Fibroblast of the aortic adventitia (primary cell): ENCODE results near the gene TYW1. TPM values are rescaled to one million over a fixed set of nuclear protein-coding genes. Genes with fewer than 3 reads are reported as not detected.
A peak's percentile ranks its signal among the peaks of the same experiment; 100 is the strongest.
"Not testable (repeated sequence)": the region's sequence is repeated elsewhere in the genome, so short reads cannot be mapped to it uniquely, and the experiment has no call there.

Source experiments
- DNase-seq: peaks from one replicate; pipeline ENCODE4 v3.0.0-alpha.2; 2010; ENCODE audit warnings: low read depth
- H3K4me3 ChIP-seq: 2 replicates; pipeline ENCODE4 v1.5.1; 2011; ENCODE audit warnings: low read depth, mild to moderate bottlenecking, control low read depth, low read length, moderate library complexity
- total RNA-seq: library from RNA; depleted of rRNA; stranded (reverse); fragments of >200 nt; gene quantifications from 2 replicates; pipeline ENCODE4 v1.2.3, GENCODE V29; 2012; ENCODE audit warnings: low replicate concordance
- TF ChIP-seq, protein P1 (sequence below): IDR thresholded peaks from 2 replicates; pipeline ENCODE4 v1.5.1; 2011; ENCODE audit warnings: mild to moderate bottlenecking, low read length, control low read depth, inconsistent platforms; ENCODE audit not compliant: insufficient read depth

Gene TYW1
- total RNA-seq, 1 donor: 15.0 TPM

DNA sequence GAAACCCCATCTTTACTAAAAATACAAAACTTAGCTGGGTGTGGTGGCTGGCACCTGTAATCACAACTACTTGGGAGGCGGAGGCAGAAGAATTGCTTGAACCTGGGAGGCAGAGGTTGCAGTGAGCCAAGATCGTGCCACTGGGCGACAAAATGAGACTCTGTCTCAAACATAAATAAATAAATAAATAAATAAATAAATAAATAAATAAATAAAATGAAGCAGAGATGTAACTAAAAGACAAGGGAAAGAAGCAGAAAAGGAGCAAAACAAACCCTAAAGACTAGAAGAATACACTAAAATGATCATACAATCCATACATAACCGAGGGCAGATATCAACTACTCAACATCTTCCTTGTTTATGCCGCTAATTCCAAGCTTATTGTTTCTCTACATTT, 209.8 kb downstream of the TYW1 start:
- TF ChIP-seq, protein P1, sequence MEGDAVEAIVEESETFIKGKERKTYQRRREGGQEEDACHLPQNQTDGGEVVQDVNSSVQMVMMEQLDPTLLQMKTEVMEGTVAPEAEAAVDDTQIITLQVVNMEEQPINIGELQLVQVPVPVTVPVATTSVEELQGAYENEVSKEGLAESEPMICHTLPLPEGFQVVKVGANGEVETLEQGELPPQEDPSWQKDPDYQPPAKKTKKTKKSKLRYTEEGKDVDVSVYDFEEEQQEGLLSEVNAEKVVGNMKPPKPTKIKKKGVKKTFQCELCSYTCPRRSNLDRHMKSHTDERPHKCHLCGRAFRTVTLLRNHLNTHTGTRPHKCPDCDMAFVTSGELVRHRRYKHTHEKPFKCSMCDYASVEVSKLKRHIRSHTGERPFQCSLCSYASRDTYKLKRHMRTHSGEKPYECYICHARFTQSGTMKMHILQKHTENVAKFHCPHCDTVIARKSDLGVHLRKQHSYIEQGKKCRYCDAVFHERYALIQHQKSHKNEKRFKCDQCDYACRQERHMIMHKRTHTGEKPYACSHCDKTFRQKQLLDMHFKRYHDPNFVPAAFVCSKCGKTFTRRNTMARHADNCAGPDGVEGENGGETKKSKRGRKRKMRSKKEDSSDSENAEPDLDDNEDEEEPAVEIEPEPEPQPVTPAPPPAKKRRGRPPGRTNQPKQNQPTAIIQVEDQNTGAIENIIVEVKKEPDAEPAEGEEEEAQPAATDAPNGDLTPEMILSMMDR: no peak
- no peak overlapping the region for H3K4me3 ChIP-seq
- no peak for DNase-seq

DNA sequence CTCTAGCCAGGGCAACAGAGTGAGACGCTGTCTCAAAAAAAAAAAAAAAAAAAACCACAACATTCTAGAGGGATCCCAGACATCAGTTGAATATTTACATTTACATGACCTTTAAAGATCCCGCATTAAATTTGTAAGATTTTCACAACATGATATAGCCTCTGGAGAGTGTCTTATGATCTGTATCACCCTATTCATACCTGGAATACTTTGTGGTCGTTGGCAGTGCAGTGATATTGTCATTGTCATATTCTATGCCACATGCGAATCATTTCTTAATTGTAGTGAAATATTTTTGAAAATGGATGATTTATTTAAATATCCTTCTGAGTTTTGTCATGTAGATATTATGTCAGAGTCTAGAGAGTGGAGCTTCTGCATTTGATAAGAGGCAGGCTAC, 212.0 kb downstream of the TYW1 start:
- not testable (repeated sequence) for DNase-seq, H3K4me3 ChIP-seq

GRCh38 chr7:67209256-67209655, 212.6 kb downstream of the TYW1 start:
- H3K4me3 ChIP-seq: no peak overlapping the region
- no peak for DNase-seq
- TF ChIP-seq, protein P1: no peak

DNA sequence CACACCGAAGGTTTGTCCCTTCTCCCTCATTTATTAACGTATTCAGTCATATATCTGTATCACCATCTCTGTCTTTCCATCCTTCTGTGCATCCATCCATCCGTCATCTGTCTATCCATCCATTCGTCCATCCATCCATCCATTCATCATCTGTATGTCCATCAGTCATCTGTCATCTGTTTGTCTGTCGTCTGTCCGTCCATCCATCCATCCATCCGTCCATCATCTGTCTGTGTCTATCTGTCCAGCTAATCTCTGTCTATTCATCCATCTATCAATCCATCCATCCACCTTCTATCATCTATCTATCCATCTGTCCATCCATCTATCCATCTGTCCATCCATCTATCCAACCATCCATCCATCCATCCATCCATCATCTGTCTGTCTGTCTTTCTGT, 213.9 kb downstream of the TYW1 start:
- no peak for DNase-seq
- H3K4me3 ChIP-seq: no peak overlapping the region
- TF ChIP-seq, protein P1: no peak

DNA sequence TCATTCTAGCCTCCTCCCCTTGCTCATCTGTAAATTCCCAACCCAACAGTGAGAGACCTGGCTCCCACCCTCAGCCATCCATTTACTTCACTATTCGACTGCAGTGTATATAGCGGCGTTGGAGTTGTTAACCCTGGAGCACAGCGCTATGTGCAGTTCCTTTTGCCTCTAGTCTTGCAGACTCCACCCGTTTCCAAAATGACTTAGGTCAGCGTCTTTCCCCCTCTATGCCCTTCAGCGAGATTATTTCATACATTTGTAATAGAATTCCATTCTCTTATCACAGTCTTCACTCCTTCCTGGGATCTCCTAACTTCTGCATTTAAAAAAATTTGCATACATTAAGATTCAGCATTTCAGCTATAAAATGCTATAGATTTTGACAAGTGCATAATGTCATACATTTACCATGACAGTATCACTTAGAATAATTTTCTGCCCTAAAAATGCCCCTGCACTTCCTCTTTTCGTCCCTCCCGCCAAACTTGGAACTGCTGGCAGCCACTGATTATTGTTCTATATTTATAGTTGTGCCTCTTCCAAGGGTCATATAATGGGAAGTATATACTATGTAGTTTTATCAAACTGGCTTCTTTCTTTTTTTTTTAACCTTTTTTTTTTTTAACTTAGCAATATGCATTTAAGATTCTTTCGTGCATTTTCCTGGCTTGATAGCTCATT, 215.2 kb downstream of the TYW1 start:
- DNase-seq, H3K4me3 ChIP-seq: not testable (repeated sequence)

DNA sequence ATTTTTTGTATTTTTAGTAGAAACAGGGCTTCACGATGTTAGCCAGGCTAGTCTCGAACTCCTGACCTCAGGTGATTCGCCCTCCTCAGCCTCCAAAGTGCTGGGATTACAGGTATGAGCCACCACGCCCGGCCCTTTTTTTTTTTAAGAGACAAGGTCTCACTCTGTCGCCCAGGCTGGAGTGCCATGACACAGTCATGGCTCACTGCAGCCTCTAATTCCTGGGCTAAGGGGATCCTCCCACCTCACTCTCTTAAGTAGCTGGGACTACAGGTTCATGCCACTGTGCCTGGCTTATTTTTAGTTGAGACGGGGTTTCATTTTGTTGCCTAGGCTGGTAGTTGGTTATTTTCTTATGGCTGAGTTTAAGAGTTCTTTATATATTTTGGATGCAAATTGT, 216.4 kb downstream of the TYW1 start:
- H3K4me3 ChIP-seq, DNase-seq: not testable (repeated sequence)

DNA sequence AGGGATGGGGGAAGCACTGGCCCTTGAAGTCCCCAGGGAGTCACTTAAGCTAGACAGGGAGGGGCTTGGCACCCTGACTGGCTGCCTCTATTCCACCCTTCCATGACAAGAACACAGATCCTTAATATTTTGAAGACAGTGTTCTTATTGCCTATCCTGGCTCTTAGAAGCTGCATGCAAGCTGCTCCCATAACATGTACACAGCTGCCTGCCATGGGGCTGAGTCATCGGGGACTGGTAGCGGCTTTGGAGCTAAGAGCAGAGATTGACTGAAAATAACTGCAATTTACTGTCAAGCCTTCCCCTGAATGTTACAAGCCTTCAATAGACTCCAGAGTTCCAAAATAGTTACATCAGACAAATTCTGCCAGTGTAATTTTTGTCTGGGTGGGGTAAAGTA, 226.9 kb downstream of the TYW1 start:
- peak; percentile 12 for DNase-seq
- H3K4me3 ChIP-seq: not testable (repeated sequence)

DNA sequence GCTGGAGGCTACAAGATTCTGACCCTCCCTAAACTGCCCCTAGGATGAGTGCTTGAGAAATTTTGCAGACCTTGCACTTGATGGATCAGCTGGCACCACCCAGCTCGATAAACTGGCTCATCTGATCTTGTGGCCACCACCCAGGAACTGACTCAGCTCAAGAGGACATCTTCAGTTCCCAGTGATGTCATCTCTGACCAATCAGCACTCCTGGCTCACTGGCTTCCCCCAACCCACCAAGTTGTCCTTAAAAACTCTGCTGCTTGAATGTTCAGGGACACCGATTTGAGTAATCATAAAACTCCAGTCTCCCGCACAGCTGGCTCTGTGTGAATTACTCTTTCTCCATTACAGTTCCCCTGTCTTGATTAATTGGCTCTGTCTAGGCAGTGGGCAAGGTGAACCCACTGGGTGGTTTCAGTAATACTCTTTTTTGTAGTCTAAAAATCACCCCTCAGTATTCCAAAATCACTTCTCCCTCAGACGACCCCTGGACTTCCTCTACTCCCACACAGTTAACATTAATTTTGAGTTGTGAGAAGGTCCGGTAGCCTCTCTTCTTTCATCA, 229.8 kb downstream of the TYW1 start:
- peak; percentile 55 for DNase-seq
- H3K4me3 ChIP-seq: not testable (repeated sequence)

DNA sequence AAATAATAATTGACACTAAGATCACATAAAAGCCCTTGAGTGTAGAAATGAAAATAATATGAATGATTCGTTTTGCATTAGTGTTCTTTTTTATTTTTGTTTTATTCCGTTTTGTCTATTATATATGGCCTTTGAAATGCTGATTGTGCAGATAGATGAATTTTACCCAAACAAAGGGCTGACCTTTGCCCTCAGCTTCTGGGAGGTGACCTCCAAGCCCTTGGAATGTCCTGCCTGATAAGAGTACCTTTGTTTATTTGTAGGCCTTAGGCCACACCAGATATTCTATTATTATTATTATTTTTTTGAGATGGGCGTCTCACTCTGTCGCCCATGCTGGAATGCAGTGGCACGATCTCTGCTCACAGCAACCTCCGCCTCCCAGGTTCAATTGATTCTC, 230.3 kb downstream of the TYW1 start:
- DNase-seq, H3K4me3 ChIP-seq: not testable (repeated sequence)

DNA sequence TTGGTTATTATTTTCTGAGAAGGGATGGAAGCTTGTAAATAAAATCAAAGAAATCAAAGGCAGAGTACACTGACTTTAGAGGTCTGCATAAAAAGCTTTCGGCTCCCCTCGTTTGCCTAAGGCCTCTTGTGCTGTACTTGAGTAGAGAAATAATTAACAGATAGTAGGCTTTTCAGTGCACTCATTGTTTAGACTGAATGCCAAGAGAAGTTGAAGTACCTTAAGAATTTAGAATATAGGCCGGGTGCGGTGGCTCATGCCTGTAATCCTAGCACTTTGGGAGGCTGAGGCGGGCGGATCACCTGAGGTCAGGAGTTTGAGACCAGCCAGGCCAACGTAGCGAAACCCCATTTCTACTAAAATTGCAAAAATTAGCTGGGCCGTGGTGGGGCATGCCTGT, 232.4 kb downstream of the TYW1 start:
- not testable (repeated sequence) for DNase-seq, H3K4me3 ChIP-seq

DNA sequence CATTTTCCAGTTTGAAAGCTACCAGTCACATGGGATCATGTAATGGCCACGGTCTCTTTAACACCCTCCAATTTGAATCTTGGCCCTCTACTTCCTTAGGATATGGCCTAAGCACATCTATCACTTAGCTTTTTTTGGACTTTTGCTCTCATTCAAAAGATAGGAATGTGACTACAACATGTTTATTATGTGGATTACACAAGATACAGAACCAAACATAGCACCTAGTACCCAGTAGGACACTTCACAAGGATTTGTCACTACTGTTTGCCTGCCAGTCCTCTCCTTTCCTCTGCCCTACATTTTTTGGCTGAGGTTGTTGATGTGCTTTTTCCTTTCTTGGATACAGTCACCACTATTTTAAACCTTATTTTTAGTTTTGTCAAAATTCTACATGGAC, 233.4 kb downstream of the TYW1 start:
- DNase-seq, H3K4me3 ChIP-seq: not testable (repeated sequence)

DNA sequence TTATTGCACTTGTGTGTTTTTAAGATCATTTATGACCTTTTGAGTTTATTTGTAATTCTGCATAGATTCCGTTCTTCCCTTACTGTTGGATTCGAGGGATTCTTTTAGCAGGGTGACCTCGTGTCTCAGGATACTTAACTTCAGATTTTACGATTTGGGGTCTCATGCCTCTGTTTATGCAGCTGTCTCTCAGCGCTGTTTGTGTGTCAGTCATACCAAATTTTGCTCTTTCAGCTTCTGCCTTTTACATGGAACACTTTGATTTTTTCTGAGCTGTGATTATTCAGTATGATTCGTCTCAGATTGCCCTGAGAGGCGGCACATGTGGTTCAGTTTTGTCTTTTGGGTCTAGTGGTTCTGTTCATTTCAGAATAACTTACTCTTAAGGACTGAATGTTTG, 236.9 kb downstream of the TYW1 start:
- DNase-seq: not testable (repeated sequence)

DNA sequence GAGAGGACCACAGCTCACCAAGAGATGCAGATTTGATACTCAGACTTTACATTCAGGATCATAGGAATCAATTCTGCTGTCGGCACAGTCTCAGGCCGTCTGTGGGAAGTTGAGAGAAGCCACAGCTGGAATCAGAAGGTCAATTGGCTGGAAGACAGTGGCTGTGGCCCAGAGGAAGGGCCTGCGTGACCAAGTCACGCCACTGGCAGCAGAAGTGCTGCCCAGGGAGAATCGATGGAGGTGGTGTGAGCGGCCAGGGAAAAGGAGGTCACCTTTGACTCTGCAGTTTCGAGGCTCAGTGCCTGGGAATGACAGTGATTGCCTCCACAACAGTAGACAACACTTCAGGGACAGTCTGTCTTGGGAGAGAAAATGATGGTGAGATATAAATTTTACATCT, 239.6 kb downstream of the TYW1 start:
- H3K4me3 ChIP-seq, DNase-seq: not testable (repeated sequence)

More for the DNA sequence above, 236.9 kb downstream of the TYW1 start:
- H3K4me3 ChIP-seq: not testable (repeated sequence)

DNA sequence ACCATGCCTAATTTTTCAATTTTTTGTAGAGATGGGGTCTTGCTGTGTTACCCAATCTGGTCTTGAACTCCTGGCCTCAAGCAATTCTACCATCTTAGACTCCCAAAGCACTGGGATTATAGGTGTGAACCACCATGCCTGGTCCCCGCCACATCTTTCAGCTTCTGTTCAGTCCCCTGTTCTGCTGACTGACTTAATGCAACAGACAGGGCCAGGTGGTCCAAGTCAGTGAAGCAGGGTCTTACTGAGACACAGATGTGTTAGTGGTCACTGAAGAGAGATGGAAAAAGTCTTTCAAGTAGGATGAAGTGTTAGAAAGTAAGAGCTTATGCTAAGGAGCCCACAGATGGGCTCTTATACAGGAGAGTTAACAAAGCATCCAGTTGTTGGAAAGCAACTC, 246.2 kb downstream of the TYW1 start:
- H3K4me3 ChIP-seq, DNase-seq: not testable (repeated sequence)

- not testable (repeated sequence) for DNase-seq, H3K4me3 ChIP-seq
These were observed 251.7 kb downstream of the TYW1 start for GRCh38 chr7:67248364-67248763.
